Esophagus muscularis mucosa (tissue), 4 donors: ENCODE measurements around the gene CLEC4G. TPM values are rescaled to one million over a fixed set of nuclear protein-coding genes. Genes with fewer than 3 reads are reported as not detected.

Experiments
- DNase-seq: peaks from one replicate; pipeline ENCODE4 v3.0.0-alpha.2; 2017; ENCODE audit errors: extremely low spot score
- H3K27ac ChIP-seq, 4 donors: fragments of 200-600 bp; sonication (generic); replicated peaks in 1 of 4; 1 replicate in 3 of 4; 2 replicates in 1 of 4; pipeline ENCODE4 v1.5.1; 2016 to 2019; ENCODE audit warnings: mild to moderate bottlenecking in 1 of 4
- H3K27me3 ChIP-seq, 4 donors: fragments of 200-600 bp; sonication (generic); one replicate each; pipeline versions ENCODE4 v1.5.1 to v1.6.0; 2016 to 2019
- H3K36me3 ChIP-seq, 4 donors: fragments of 200-600 bp; sonication (generic); one replicate each; pipeline ENCODE4 v1.5.1; 2016 to 2019
- H3K4me1 ChIP-seq, 4 donors: fragments of 200-600 bp; sonication (generic); one replicate each; pipeline ENCODE4 v1.5.1; 2016 to 2019
- H3K4me3 ChIP-seq, 4 donors: fragments of 200-600 bp; sonication (generic); 1 replicate in 2 of 4; 2 replicates in 2 of 4; pipeline ENCODE4 v1.5.1; 2016 to 2019; ENCODE audit warnings: mild to moderate bottlenecking in 4 of 4, moderate library complexity in 1 of 4
- H3K9me3 ChIP-seq, 4 donors: fragments of 200-600 bp; sonication (generic); 1 replicate in 3 of 4; 2 replicates in 1 of 4; pipeline ENCODE4 v1.5.1; 2016 to 2019
- CTCF ChIP-seq, 3 experiments: fragments of 200-600 bp in 2 of 3; fragments of 450-650 bp in 1 of 3; sonication (generic) in 2 of 3; IDR thresholded peaks; one replicate each; pipeline ENCODE4 v1.5.1; 2017 to 2019; ENCODE audit warnings: antibody characterized with exemption in 3 of 3, mild to moderate bottlenecking in 2 of 3, moderate library complexity in 1 of 3
- EP300 ChIP-seq: sonication (generic); formaldehyde crosslinking; IDR thresholded peaks from one replicate; pipeline ENCODE4 v1.6.1; 2017; ENCODE audit warnings: antibody characterized with exemption
- POLR2A ChIP-seq: fragments of 450-650 bp; IDR thresholded peaks from one replicate; pipeline ENCODE4 v1.6.1; 2017; ENCODE audit warnings: antibody characterized with exemption, moderate library complexity, mild to moderate bottlenecking, low read depth
- POLR2AphosphoS5 ChIP-seq, 2 donors: sonication (generic); formaldehyde crosslinking; IDR thresholded peaks; one replicate each; pipeline ENCODE4 v1.6.1; 2017; ENCODE audit warnings: antibody characterized with exemption in 2 of 2
- WGBS: methylation state at CpG from one replicate; pipeline ENCODE4 v1.1.5; 2018; 5-methylcytosine and 5-hydroxymethylcytosine counted together
- intact Hi-C: fragments of 100-400 bp; cut with DNase I; formaldehyde crosslinking; loops from one replicate; pipeline ENCODE4 v1.15.1; 2023
- total RNA-seq, 4 donors: library from RNA; depleted of rRNA; stranded (reverse); fragments of >200 nt; gene quantifications; one replicate each; pipeline versions ENCODE4 v1.1.0 to v1.2.1, GENCODE V29; 2016

CLEC4G gene
- total RNA-seq, 4 donors from 2014 or later: 0.75 to 2.5 (median 1.8) TPM

DNA sequence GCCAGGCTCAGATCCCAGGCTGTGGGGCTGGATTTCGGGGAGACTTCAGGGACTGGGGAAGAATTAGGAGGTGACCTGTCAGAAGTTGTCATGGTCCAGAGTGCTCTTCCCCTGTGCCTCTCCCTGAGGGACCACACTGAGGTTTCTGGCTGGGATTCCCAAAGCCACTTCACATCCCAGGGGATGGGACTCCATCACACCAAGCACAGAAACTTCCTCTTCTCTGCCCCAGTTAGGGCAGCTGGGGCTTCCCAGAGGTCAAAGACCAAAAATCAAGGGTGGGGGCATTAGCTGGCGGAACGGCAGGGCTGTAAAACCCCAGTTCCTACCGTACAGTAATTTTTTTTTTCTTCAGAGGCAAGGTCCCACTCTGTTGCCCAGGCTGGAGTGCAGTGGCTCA lies 37.4 kb downstream of the CLEC4G start:
- H3K36me3 ChIP-seq: no peaks in the 10 kb centered on the region
- 66% methylated on average over 4 of the region's 4 CpGs for WGBS
- TF ChIP-seq CTCF (IDR thresholded peaks at IDR 0.05): no peak
- no peak for TF ChIP-seq POLR2AphosphoS5 (IDR thresholded peaks at IDR 0.05)
- TF ChIP-seq POLR2A: no peak
- TF ChIP-seq EP300: no peak
- no peak for DNase-seq
- H3K9me3 ChIP-seq: no peaks in the 10 kb centered on the region
- H3K27ac ChIP-seq: no peak overlapping the region
- peaks cover 0 to 72% (median 12%) of the 10 kb centered on the region in 4 donors for H3K27me3 ChIP-seq
- no peak overlapping the region for H3K4me3 ChIP-seq
- no peaks in the 10 kb centered on the region for H3K4me1 ChIP-seq
- intact Hi-C loops: no loop called here

- Histone ChIP-seq H3K27me3 (peaks cover 0 to 60% (median 8%) of the 10 kb centered on the region in 4 donors), H3K9me3 (no peaks in the 10 kb centered on the region), H3K4me3 (no peak overlapping the region), H3K4me1 (no peaks in the 10 kb centered on the region), H3K36me3 (no peaks in the 10 kb centered on the region), H3K27ac (no peak overlapping the region)
- DNase-seq: no peak
- intact Hi-C loops: no loop called here
- TF ChIP-seq POLR2A (no peak), CTCF (IDR thresholded peaks at IDR 0.05) (no peak), EP300 (no peak), POLR2AphosphoS5 (IDR thresholded peaks at IDR 0.05) (no peak)
- 72% methylated on average over 13 of the region's 13 CpGs for WGBS
These were observed 39.4 kb downstream of the CLEC4G start for GRCh38 chr19:7692417-7693088.

DNA sequence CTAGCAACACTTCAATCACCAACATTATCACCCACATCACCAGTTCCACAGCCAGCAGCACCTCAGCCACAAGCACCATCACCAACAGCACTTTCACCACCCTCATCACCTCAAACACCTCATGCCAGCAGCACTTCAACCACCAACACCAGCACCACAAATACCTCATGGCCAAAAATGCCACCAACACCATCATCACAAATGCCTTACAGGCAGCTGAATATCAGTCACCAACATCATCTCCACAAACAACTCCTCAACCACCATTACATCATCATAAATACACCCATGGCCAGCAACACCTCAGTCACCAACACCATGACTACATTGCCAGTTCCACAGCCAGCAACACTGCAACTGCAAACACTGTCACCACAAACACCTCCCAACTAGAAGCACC lies 40.4 kb downstream of the CLEC4G start:
- intact Hi-C loops: no loop called here
- H3K4me1 ChIP-seq: no peaks in the 10 kb centered on the region
- no peaks in the 10 kb centered on the region for H3K36me3 ChIP-seq
- peaks cover 0 to 50% (median 2%) of the 10 kb centered on the region in 4 donors for H3K27me3 ChIP-seq
- no peak for TF ChIP-seq POLR2AphosphoS5 (IDR thresholded peaks at IDR 0.05)
- no peak for TF ChIP-seq EP300
- TF ChIP-seq POLR2A: no peak
- no peak for TF ChIP-seq CTCF (IDR thresholded peaks at IDR 0.05)
- no peak overlapping the region for H3K4me3 ChIP-seq
- H3K27ac ChIP-seq: no peak overlapping the region
- H3K9me3 ChIP-seq: no peaks in the 10 kb centered on the region
- DNase-seq: no peak

- intact Hi-C loops: no loop called here
- H3K27me3 ChIP-seq: peaks cover 0 to 45% (median 2%) of the 10 kb centered on the region in 4 donors
- DNase-seq: no peak
- H3K36me3 ChIP-seq: no peaks in the 10 kb centered on the region
- H3K4me1 ChIP-seq: no peaks in the 10 kb centered on the region
- no peak overlapping the region for H3K4me3 ChIP-seq
- H3K27ac ChIP-seq: no peak overlapping the region
- TF ChIP-seq CTCF (IDR thresholded peaks at IDR 0.05) (no peak), POLR2AphosphoS5 (IDR thresholded peaks at IDR 0.05) (no peak), EP300 (no peak), POLR2A (no peak)
- no peaks in the 10 kb centered on the region for H3K9me3 ChIP-seq
- WGBS: 81% methylated on average over 8 of the region's 8 CpGs
These were observed 41.1 kb downstream of the CLEC4G start for GRCh38 chr19:7690779-7691258.

DNA sequence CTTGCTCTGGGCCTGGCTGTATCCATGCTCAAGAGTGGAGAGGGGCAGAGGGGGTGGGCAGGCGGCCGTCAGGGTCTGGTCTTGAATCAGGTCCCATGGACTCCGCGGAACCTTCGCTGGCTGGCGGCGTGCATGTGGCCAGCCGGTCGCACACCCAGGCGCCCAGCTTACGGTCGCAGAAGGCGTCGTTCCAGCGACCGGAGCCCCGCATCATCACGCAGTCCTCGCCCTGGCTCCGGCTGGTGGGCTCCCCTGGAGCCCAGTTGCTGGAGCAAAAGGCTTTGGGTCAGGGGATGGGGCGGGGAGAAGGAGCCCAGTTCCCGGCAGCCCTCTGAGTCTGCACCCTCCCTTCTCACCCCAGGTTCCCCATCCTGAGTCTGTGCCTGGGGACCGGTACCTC lies 42.7 kb downstream of the CLEC4G start:
- no peak overlapping the region for H3K27ac ChIP-seq
- no peaks in the 10 kb centered on the region for H3K9me3 ChIP-seq
- TF ChIP-seq POLR2AphosphoS5 (IDR thresholded peaks at IDR 0.05) (no peak), POLR2A (no peak), CTCF (IDR thresholded peaks at IDR 0.05) (no peak), EP300 (no peak)
- intact Hi-C loops: loop anchor here (10.0 kb wide), 1 partner anchor 106 kb away; no protein-coding TSS in a partner anchor
- 46% methylated on average over 6 of the region's 23 CpGs for WGBS
- no peaks in the 10 kb centered on the region for H3K4me1 ChIP-seq
- peaks cover 0 to 31% (median 2%) of the 10 kb centered on the region in 4 donors for H3K27me3 ChIP-seq
- no peak overlapping the region for H3K4me3 ChIP-seq
- DNase-seq: no peak
- peaks cover 0 to 15% (median 6%) of the 10 kb centered on the region in 4 donors for H3K36me3 ChIP-seq
